Adrenal gland (tissue), 5 donors: Measurements from ENCODE around the gene PRR12.

ENCODE experiments used
- POLR2A ChIP-seq, 2 donors: fragments of 450-650 bp; IDR thresholded peaks; one replicate each; pipeline ENCODE4 v1.6.1; 2017; ENCODE audit warnings: antibody characterized with exemption in 2 of 2, mild to moderate bottlenecking in 2 of 2, moderate library complexity in 1 of 2
- TF ChIP-seq, protein P1 (sequence below), 6 experiments: fragments of 450-650 bp in 4 of 6; fragments of 200-600 bp in 2 of 6; sonication (generic) in 1 of 6; IDR thresholded peaks; 1 replicate in 5 of 6; 2 replicates in 1 of 6; pipeline versions ENCODE4 v1.5.1 to v1.8.0; 2016 to 2021; ENCODE audit warnings: antibody characterized with exemption in 6 of 6, mild to moderate bottlenecking in 2 of 6, moderate library complexity in 1 of 6
- donor health status: DM: no; HTN: no; CAD: no.

- TF ChIP-seq, protein P1, sequence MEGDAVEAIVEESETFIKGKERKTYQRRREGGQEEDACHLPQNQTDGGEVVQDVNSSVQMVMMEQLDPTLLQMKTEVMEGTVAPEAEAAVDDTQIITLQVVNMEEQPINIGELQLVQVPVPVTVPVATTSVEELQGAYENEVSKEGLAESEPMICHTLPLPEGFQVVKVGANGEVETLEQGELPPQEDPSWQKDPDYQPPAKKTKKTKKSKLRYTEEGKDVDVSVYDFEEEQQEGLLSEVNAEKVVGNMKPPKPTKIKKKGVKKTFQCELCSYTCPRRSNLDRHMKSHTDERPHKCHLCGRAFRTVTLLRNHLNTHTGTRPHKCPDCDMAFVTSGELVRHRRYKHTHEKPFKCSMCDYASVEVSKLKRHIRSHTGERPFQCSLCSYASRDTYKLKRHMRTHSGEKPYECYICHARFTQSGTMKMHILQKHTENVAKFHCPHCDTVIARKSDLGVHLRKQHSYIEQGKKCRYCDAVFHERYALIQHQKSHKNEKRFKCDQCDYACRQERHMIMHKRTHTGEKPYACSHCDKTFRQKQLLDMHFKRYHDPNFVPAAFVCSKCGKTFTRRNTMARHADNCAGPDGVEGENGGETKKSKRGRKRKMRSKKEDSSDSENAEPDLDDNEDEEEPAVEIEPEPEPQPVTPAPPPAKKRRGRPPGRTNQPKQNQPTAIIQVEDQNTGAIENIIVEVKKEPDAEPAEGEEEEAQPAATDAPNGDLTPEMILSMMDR (IDR thresholded peaks at IDR 0.05): no peak
- TF ChIP-seq POLR2A (IDR thresholded peaks at IDR 0.05): no peak
Measured at GRCh38 chr19:49643466-49643865, 52.5 kb downstream of the PRR12 start.
